ENCODE data around the gene PIMREG.
A peak's percentile ranks its signal among the peaks of the same experiment; 100 is the strongest.

The PIMREG gene

GRCh38 chr17:6427279-6427781 lies 16.9 kb upstream of the PIMREG start:
- peak overlapping the region; percentile 18; the same call in 1 of the 2 replicates for H3K4me3 ChIP-seq (ENCODE audit: low read length)
- peak; percentile 42 for DNase-seq (ENCODE audit: low read depth)
- peak; percentile 16; the same call in 1 of the 2 replicates for TF ChIP-seq CTCF (conservative IDR thresholded peaks at IDR 0.05; ENCODE audit: low read length)

GRCh38 chr17:6428207-6428965 lies 15.9 kb upstream of the PIMREG start:
- TF ChIP-seq CTCF (conservative IDR thresholded peaks at IDR 0.05; ENCODE audit: low read length): no peak
- H3K4me3 ChIP-seq (ENCODE audit: low read length): no peak overlapping the region
- no peak for DNase-seq (ENCODE audit: low read depth)

GRCh38 chr17:6429266-6429665 lies 15.0 kb upstream of the PIMREG start:
- H3K4me3 ChIP-seq (ENCODE audit: low read length): no peak overlapping the region
- no peak for TF ChIP-seq CTCF (conservative IDR thresholded peaks at IDR 0.05; ENCODE audit: low read length)
- no peak for DNase-seq (ENCODE audit: low read depth)

- H3K4me3 ChIP-seq (ENCODE audit: low read length): no peak overlapping the region
- TF ChIP-seq CTCF (conservative IDR thresholded peaks at IDR 0.05; ENCODE audit: low read length): peak; percentile 31; the same call in 1 of the 2 replicates
- DNase-seq (ENCODE audit: low read depth): no peak
Observed at GRCh38 chr17:6430769-6431168, 13.5 kb upstream of the PIMREG start.

GRCh38 chr17:6435051-6435450 lies 9.2 kb upstream of the PIMREG start, which contains the start of gene AIPL1:
AIPL1 (minus strand) TSS chr17:6435121; CDS start chr17:6435104, 17 bp downstream.
- DNase-seq (ENCODE audit: low read depth): no peak
- no peak within 1 kb of the TSS for H3K4me3 ChIP-seq (ENCODE audit: low read length)
- no peak for TF ChIP-seq CTCF (conservative IDR thresholded peaks at IDR 0.05; ENCODE audit: low read length)

GRCh38 chr17:6435968-6436367 lies 8.3 kb upstream of the PIMREG start:
- H3K4me3 ChIP-seq (ENCODE audit: low read length): no peak overlapping the region
- peak; percentile 62 for DNase-seq (ENCODE audit: low read depth)
- TF ChIP-seq CTCF (conservative IDR thresholded peaks at IDR 0.05; ENCODE audit: low read length): peak; percentile 88

GRCh38 chr17:6437466-6437865 lies 6.8 kb upstream of the PIMREG start:
- H3K4me3 ChIP-seq (ENCODE audit: low read length): no peak overlapping the region
- DNase-seq (ENCODE audit: low read depth): no peak

More at GRCh38 chr17:6437466-6437865, 6.8 kb upstream of the PIMREG start:
- TF ChIP-seq CTCF (conservative IDR thresholded peaks at IDR 0.05; ENCODE audit: low read length): no peak
